ENCODE measurements around the gene GRK5.

Gene GRK5

DNA sequence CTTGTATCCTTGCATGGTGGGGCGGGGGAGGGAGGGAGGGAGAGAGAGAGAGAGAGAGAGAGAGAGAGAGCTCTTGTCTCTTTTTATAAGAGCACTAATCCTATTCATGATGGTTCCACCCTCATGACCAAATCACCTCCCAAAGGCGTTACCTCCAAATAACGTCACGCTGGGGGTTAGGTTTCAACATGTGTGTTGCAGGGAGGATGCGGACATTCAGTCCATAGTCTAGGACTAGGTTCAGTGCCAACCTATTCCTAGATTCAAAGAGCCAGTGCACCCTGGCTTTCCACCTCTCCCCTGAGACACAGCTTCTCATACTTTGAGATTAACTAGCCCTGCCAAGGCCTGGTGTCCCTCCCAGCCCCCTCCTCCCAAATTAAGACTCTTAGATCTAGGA, 123.0 kb downstream of the GRK5 start:
- H3K27ac Mint-ChIP-seq: no peak overlapping the region
- H3K9me3 Mint-ChIP-seq: no peaks in the 10 kb centered on the region
- no peak overlapping the region for H3K4me3 Mint-ChIP-seq
- no peaks in the 10 kb centered on the region for H3K36me3 Mint-ChIP-seq (ENCODE audit: low read depth)
- intact Hi-C loops (cut with micrococcal nuclease): no loop called here
- no peaks in the 10 kb centered on the region for H3K27me3 Mint-ChIP-seq
- no peaks in the 10 kb centered on the region for H3K4me1 Mint-ChIP-seq (ENCODE audit: low read depth)

DNA sequence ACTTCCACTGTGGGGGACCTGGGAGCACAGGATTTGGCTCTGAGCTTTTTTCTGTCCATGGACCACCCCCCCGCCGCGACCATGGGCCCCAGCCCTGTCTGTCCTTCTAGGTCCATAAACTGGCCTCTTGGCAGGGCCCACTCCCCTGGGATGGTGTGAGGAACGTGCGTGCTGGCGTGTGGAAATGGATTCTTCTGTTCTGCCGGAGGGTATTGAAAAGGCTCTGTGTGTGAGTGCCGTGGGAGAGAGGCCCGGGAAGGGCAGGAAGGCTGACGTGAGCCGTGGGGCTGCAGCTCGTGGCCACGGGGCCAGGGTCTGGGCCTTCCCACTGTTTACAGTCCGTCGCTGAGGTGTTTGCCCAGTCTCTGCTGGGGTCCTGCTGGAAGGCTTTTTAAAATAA, 123.7 kb downstream of the GRK5 start:
- H3K27ac Mint-ChIP-seq: no peak overlapping the region
- intact Hi-C loops (cut with micrococcal nuclease): no loop called here
- H3K4me3 Mint-ChIP-seq: no peak overlapping the region
- no peaks in the 10 kb centered on the region for H3K27me3 Mint-ChIP-seq
- H3K9me3 Mint-ChIP-seq: no peaks in the 10 kb centered on the region
- H3K36me3 Mint-ChIP-seq (ENCODE audit: low read depth): no peaks in the 10 kb centered on the region
- no peaks in the 10 kb centered on the region for H3K4me1 Mint-ChIP-seq (ENCODE audit: low read depth)

DNA sequence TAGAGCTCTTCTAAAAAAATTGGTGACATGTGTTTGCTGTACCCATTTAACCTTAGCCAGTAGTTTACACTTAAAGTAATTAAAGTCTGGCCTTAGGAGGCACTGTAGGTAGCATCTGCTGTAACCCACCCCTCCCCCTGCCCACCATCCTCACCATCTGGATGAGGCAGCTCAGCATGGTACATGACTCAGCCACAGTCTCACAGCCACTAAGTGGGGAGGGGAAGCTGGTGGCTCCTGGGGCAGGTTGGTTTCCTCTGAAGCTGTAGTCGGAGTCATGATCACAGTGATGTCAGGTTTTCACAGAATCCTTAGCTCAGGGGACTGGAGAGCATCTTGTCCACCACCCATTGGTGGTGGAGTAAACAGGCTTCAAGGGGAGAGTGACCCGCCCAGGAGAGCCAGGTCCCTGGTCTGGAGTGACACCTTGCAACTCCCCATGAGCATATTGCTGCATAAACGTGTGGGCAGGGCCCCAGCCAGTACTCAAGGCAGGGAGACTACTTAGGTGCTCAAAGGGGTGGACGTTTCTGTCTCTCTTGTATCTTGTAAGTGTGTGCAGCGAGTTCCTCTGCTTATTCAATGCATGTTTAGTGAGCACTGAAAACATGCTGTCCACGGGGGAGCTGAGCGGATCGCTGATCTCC, 125.9 kb downstream of the GRK5 start:
- intact Hi-C loops (cut with micrococcal nuclease): no loop called here
- Mint-ChIP-seq H3K36me3 (ENCODE audit: low read depth) (no peaks in the 10 kb centered on the region), H3K27me3 (no peaks in the 10 kb centered on the region), H3K9me3 (no peaks in the 10 kb centered on the region), H3K27ac (no peak overlapping the region), H3K4me3 (no peak overlapping the region), H3K4me1 (ENCODE audit: low read depth) (no peaks in the 10 kb centered on the region)

DNA sequence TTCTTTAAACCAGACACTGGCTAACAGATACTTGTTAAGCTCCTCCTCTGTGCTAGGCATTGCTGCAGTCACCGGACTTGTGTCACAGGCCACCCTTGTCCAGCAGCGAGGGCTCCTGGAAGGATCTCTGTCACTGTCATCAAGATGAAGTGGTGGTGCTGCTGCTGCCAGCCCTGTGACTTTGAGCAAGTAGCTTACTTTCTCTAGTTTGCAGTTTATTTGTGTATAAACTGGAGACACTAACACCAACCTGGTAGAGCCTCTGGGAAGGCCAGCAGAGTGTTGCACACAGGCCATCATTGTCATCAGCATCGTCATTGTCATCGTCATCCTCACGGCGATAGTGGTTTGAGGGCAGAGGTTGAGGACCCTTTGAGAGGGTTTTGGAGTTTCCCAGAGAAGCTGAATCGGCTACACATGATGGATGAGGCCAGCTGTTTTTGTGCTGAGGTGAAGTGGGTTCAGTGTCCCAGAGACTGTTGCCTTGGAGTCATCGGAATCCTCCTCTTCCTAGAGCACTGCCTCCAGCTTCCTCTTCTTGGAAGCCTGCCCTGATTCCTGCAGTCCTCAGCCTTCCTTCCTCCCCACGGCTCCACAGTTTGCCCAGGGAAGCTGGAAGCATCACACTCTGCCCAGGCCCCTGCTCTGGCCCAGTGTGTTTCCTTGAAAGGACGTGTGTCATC, 128.4 kb downstream of the GRK5 start:
- Mint-ChIP-seq H3K27me3 (no peaks in the 10 kb centered on the region), H3K4me3 (no peak overlapping the region), H3K27ac (no peak overlapping the region), H3K4me1 (ENCODE audit: low read depth) (peaks cover under 1% of the 10 kb centered on the region), H3K36me3 (ENCODE audit: low read depth) (no peaks in the 10 kb centered on the region), H3K9me3 (no peaks in the 10 kb centered on the region)
- intact Hi-C loops (cut with micrococcal nuclease): no loop called here

DNA sequence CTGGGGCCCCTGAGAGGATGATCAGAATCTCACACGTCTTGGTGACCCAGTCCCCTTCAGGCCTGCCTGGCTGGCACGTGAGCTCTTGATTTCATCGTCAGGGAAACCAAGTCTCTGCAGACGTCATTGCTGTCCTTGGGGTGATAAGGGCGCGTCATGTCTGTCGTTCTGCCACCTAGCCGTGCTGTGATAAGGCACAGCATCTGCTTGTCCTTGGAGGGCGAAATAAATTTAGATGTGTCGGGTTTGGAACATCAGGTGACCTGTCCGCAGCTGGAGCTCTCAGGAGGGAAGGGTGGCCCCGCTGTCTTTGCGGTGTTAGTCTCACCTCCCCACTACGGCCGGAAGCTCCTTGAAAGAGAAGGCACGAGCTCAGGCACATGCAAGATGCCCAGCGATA, 129.2 kb downstream of the GRK5 start:
- Mint-ChIP-seq H3K36me3 (ENCODE audit: low read depth) (no peaks in the 10 kb centered on the region), H3K27me3 (no peaks in the 10 kb centered on the region)

DNA sequence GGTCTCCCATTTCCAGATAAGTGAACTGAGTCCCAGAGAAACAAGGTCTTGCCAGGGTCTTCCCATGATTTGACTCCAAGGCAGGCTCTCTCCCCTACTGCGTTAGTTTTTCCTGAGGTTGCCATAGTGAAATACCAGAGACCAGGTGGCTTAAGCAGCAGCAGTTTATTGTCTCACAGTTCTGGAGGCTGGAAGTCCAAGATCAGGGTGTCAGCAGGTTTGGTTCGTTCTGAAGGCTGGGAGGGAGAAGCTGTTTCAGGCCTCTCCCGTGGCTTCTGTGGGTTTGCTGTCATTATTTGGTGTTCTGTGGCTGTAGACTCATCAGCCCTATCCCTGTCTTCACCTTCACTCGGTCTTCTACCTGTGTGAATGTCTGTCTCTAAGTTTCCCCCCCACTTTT, 129.9 kb downstream of the GRK5 start:
- peaks cover 8% of the 10 kb centered on the region for H3K4me1 Mint-ChIP-seq (ENCODE audit: low read depth)
- H3K4me3 Mint-ChIP-seq: no peak overlapping the region
- no peak overlapping the region for H3K27ac Mint-ChIP-seq
- intact Hi-C loops (cut with micrococcal nuclease): no loop called here
- no peaks in the 10 kb centered on the region for H3K36me3 Mint-ChIP-seq (ENCODE audit: low read depth)
- no peaks in the 10 kb centered on the region for H3K27me3 Mint-ChIP-seq
- H3K9me3 Mint-ChIP-seq: no peaks in the 10 kb centered on the region

More for the DNA sequence above, 129.2 kb downstream of the GRK5 start:
- Mint-ChIP-seq H3K4me1 (ENCODE audit: low read depth) (peaks cover 8% of the 10 kb centered on the region), H3K4me3 (no peak overlapping the region), H3K9me3 (no peaks in the 10 kb centered on the region), H3K27ac (no peak overlapping the region)
- intact Hi-C loops (cut with micrococcal nuclease): no loop called here

DNA sequence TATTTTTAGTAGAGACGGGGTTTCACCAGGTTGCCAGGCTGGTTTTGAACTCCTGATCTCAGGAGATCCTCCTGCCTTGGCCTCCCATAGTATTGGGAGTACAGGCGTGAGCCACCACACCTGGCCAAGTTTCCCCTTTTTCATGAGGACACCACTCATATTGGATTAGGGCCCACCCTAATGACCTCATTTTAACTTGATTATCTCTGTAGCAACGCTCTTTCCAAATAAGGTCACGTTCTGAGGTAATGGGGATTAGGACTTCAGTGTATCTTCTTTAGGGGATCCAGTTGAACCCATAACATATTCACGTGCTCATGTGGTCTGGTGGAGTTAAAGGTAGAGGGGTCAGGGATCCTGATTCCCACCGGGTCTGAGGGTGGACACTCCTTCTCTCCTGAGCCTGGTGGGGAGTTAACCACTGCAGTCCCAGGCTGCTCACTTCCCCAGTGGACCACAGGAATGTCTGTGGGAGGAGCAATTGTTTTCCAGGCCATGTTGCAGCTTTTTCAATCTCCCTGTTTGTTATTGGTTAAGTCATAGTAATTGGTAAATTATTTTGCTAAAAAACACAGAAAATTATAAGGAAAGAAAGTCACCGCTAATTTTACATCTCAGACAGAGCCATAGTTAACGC, 130.5 kb downstream of the GRK5 start:
- no peak overlapping the region for H3K27ac Mint-ChIP-seq
- intact Hi-C loops (cut with micrococcal nuclease): no loop called here

DNA sequence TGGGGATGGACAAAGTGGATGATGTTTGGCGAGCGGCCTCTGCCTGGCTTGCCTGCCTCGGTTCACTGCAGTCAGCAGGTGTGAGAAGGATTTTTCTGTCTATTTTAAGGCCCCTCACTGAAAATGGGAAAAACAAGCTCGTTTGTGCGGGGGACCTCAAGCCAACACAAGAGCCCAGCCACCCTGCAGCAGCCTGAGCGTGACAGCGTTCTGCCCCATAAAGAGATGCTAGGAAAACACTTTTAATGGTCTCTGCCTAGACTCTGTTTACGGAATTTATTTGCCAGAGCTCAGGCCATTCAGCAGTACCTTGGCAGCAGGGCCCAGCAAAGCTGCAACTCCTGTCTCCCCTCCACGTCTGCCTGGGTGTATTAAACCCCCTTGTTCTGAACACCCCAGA, 131.7 kb downstream of the GRK5 start:
- Mint-ChIP-seq H3K27ac (no peak overlapping the region), H3K36me3 (ENCODE audit: low read depth) (no peaks in the 10 kb centered on the region), H3K4me1 (ENCODE audit: low read depth) (peaks cover 8% of the 10 kb centered on the region), H3K9me3 (no peaks in the 10 kb centered on the region), H3K4me3 (no peak overlapping the region), H3K27me3 (no peaks in the 10 kb centered on the region)
- intact Hi-C loops (cut with micrococcal nuclease): no loop called here

More for the DNA sequence above, 130.5 kb downstream of the GRK5 start:
- no peak overlapping the region for H3K4me3 Mint-ChIP-seq
- no peaks in the 10 kb centered on the region for H3K27me3 Mint-ChIP-seq
- no peaks in the 10 kb centered on the region for H3K36me3 Mint-ChIP-seq (ENCODE audit: low read depth)
- no peaks in the 10 kb centered on the region for H3K9me3 Mint-ChIP-seq
- peaks cover 8% of the 10 kb centered on the region for H3K4me1 Mint-ChIP-seq (ENCODE audit: low read depth)

DNA sequence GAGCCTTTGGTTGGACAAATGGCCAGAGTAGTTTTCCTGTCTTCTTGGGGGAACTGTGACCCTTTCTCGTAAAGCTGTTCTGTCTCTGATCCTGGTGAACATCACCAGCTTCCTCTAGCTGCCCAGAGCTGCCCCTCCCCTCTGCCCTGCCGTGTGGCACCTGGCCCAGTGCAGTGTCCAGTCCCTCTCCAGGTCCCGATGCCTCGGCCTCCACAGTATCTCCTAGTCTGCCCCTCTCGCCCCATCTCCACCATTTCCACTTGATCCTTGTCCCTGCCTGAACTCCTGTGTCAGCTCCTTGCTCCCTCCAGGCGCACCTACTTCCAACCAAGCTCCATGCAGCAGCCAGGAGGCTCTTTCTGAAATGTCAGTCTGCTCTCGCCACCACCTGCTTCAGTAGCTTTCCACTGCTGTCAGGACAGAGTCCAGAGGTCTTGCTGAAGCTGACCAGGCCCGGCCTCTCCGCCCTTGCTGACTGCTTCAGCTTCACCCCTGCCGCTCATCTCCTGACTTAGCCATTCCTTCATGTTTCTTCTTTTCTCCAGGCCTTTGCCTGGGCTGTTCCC, 133.6 kb downstream of the GRK5 start:
- Mint-ChIP-seq H3K9me3 (no peaks in the 10 kb centered on the region), H3K4me3 (no peak overlapping the region), H3K36me3 (ENCODE audit: low read depth) (no peaks in the 10 kb centered on the region), H3K4me1 (ENCODE audit: low read depth) (peaks cover 8% of the 10 kb centered on the region), H3K27ac (peak overlapping the region; percentile 50), H3K27me3 (no peaks in the 10 kb centered on the region)
- intact Hi-C loops (cut with micrococcal nuclease): no loop called here

DNA sequence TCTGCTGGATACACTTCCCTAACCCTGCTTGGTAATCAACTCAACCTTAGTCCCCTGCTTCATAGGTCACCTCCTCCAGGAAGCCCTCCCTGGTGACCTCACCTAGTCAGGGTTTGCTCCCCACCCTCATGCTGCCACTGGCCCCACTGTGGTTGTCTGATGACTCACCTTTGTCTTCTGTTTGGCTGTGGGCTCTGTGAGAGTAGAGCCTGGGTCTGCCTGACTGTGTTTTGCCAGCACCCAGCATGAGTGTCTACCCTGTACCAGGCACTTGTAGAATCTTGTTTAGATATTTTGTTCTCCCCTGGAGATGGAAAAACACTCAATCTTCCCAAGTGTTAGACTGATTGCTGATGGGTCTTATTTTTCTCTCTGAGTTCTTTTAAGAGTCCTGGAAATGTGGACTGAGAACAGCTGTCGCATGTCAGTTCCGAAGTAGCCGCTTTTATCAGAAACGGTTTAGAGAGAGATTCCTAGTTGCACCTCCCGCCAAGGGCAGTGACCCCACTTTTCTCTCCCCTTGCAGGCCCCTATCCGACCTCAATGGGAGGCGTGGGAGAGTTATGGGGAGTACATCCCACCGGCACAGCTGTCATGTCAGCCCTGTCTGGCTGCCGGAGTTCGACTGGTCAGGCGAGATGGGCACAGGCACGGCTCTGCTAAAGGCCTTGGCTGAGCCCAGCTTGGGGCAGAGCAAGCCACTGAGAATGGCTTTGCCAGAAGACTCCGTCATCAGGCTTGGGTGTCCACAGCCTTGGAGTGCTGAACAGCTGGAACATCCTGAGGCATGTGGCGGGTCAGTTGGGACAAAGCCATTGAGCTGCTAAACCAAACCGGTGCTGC, 134.3 kb downstream of the GRK5 start:
- no peaks in the 10 kb centered on the region for H3K9me3 Mint-ChIP-seq
- H3K4me1 Mint-ChIP-seq (ENCODE audit: low read depth): peaks cover 8% of the 10 kb centered on the region
- intact Hi-C loops (cut with micrococcal nuclease): no loop called here
- peak overlapping the region; percentile 50 for H3K27ac Mint-ChIP-seq
- H3K27me3 Mint-ChIP-seq: no peaks in the 10 kb centered on the region
- H3K36me3 Mint-ChIP-seq (ENCODE audit: low read depth): no peaks in the 10 kb centered on the region
- no peak overlapping the region for H3K4me3 Mint-ChIP-seq

DNA sequence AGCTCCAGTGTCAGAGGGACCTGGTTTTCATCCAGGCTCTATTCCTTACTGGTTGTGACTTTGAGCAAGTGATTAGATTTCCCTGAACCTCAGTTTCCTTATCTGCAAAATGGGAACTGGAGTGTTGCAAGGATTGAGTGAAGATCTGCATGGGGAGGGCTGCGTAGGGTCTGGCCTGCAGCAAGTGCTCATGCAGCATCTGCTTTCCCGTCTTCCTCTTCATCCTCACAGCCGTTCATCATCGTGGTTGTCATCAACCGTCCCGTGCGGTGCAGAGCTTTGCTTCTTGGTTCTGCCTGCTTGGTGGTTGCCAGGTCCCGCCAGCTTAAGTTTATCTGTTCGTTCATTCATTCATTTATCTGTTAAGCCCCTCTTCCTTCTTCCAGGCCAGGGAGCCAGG, 135.0 kb downstream of the GRK5 start:
- no peak overlapping the region for H3K27ac Mint-ChIP-seq
- no peak overlapping the region for H3K4me3 Mint-ChIP-seq

DNA sequence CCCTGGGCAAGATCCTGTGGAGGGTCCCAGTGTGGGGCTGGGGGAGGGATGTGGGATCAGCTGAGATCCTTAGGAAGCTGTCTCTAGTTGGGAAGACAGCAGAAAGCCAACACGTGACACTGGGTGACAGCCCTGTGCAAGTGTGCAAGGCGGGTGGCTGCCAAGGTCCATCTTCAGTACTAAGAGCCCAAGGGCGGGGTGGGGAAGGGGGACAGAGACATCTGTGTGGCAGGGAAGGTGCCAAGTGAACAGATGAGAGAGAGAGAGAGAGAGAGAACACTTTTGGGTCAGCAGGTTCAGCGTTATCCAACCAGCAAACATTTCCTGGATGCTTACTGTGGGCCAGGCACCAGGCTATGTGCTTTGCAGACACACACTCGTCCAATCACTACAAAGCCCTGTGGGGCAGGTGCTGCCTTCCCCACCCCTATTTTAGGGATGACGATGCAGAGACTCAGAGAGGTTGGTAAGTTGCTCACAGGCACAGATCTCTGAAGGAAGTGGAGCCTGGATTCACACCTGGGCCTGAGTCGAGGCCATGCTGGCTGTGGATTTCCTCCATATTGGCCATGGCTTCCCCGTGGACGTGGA, 135.7 kb downstream of the GRK5 start:
- Mint-ChIP-seq H3K4me3 (no peak overlapping the region), H3K27ac (no peak overlapping the region), H3K27me3 (no peaks in the 10 kb centered on the region), H3K36me3 (ENCODE audit: low read depth) (no peaks in the 10 kb centered on the region), H3K4me1 (ENCODE audit: low read depth) (peaks cover 8% of the 10 kb centered on the region), H3K9me3 (no peaks in the 10 kb centered on the region)
- intact Hi-C loops (cut with micrococcal nuclease): no loop called here

More for the DNA sequence above, 135.0 kb downstream of the GRK5 start:
- H3K27me3 Mint-ChIP-seq: no peaks in the 10 kb centered on the region
- H3K4me1 Mint-ChIP-seq (ENCODE audit: low read depth): peaks cover 8% of the 10 kb centered on the region
- intact Hi-C loops (cut with micrococcal nuclease): no loop called here
- H3K36me3 Mint-ChIP-seq (ENCODE audit: low read depth): no peaks in the 10 kb centered on the region
- H3K9me3 Mint-ChIP-seq: no peaks in the 10 kb centered on the region

DNA sequence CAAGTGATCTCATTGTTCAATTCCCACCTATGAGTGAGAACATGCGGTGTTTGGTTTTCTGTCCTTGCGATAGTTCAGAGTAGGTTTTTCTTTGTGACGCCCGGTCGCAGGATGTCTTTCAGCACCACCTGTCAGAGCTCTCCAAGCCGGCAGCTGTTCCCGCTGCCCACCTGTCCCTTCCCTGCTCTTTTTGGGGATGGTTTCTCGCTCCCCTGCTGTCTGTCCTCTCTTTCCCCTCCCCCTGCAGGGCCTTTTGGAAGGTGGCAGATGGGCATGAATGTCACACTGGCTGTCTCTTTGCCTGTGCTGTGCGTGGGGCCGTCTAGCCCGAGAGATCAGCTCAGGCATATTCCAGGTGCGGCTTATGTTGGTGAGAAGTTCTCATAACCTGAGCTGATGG, 137.0 kb downstream of the GRK5 start:
- intact Hi-C loops (cut with micrococcal nuclease): no loop called here
- H3K27me3 Mint-ChIP-seq: no peaks in the 10 kb centered on the region
- H3K27ac Mint-ChIP-seq: no peak overlapping the region
- H3K4me1 Mint-ChIP-seq (ENCODE audit: low read depth): peaks cover 17% of the 10 kb centered on the region
- no peaks in the 10 kb centered on the region for H3K36me3 Mint-ChIP-seq (ENCODE audit: low read depth)
- H3K4me3 Mint-ChIP-seq: no peak overlapping the region
- H3K9me3 Mint-ChIP-seq: no peaks in the 10 kb centered on the region
